ENCODE data around the gene BRD3OS. TPM values are rescaled to one million over a fixed set of nuclear protein-coding genes. Genes with fewer than 3 reads are reported as not detected.
"Not testable (repeated sequence)": the region's sequence is repeated elsewhere in the genome, so short reads cannot be mapped to it uniquely, and the experiment has no call there.

Gene BRD3OS
- total RNA-seq, 1 donor from 2014 or later = 17.3 TPM

DNA sequence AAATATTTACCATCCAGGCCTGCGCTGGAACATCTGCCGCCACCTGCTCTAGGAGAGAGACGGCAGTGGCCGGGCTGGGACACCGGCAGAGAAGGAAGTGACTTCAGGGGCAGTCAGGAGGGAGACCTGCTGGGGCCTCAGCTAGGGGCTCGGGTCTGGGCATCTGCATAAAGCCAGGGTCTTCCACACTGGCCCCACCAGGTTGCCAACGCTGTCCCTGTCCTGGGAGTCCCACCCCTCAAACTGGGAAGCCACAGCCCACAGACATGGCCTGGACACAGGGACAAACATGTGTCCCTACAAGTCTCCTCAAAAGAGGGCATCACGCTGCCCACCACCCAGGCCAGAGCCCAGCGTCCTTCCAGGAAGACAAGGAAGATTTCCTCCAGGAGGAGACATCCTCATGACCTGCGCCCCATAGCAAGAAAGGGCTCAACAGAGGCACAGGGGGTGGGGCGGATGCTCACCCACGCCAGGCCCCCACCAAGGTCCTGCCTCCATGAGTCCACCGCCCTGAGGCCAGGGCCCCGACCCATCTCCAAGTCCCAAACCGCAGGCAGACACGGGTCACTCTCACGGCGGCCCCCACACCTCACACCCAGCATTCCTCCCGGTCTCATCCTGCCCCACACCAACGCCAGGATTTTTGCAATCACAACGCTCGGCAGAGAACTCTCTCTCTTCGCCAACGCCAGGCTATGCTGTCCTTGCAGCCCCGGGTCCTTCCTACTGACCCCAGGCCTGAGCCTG is 42.1 kb upstream of the BRD3OS start:
- ATAC-seq (ENCODE audit: low read depth) = no peak
- CTCF ChIA-PET = no interaction called here
- no peak overlapping the region for H3K4me3 Mint-ChIP-seq

DNA sequence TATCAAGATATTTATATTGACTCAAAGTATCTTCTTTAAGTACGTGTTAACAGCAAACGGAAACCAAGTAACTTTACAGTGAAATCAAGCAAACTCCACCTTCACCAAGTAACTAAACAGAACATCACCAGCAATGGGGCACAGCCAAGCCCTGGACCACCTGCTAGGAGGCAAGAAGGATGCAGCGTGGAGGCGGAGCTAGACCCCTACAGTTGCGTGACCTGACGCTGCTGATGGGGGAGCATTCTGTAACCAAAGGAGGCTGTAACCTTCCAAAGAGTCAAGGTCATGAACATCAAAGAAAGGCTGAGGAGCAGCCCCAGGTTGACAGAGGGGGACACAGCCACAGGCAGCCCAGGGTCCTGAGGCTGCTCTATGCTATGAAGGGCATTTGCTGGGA is 39.2 kb upstream of the BRD3OS start:
- Mint-ChIP-seq H3K4me3 (no peak overlapping the region), H3K27ac (peak overlapping the region; percentile 64), H3K9me3 (no peaks in the 10 kb centered on the region), H3K4me1 (peaks cover 82% of the 10 kb centered on the region), H3K27me3 (no peaks in the 10 kb centered on the region), H3K36me3 (ENCODE audit: low read depth) (peaks cover 28% of the 10 kb centered on the region)
- ATAC-seq (ENCODE audit: low read depth) (no peak), DNase-seq (no peak)
- ChIA-PET CTCF (interaction anchor here (1.2 kb wide), 1 partner anchor 9 kb away, joined by 4 read pairs; no protein-coding TSS in a partner anchor), POLR2A (no interaction called here)
- TF ChIP-seq, protein P1, sequence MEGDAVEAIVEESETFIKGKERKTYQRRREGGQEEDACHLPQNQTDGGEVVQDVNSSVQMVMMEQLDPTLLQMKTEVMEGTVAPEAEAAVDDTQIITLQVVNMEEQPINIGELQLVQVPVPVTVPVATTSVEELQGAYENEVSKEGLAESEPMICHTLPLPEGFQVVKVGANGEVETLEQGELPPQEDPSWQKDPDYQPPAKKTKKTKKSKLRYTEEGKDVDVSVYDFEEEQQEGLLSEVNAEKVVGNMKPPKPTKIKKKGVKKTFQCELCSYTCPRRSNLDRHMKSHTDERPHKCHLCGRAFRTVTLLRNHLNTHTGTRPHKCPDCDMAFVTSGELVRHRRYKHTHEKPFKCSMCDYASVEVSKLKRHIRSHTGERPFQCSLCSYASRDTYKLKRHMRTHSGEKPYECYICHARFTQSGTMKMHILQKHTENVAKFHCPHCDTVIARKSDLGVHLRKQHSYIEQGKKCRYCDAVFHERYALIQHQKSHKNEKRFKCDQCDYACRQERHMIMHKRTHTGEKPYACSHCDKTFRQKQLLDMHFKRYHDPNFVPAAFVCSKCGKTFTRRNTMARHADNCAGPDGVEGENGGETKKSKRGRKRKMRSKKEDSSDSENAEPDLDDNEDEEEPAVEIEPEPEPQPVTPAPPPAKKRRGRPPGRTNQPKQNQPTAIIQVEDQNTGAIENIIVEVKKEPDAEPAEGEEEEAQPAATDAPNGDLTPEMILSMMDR (IDR thresholded peaks at IDR 0.05) = no peak
- intact Hi-C loops (cut with micrococcal nuclease) = no loop called here

More for the DNA sequence above, 42.1 kb upstream of the BRD3OS start:
- intact Hi-C loops (cut with micrococcal nuclease) = no loop called here
- H3K27me3 Mint-ChIP-seq = no peaks in the 10 kb centered on the region
- no peak overlapping the region for H3K27ac Mint-ChIP-seq
- H3K36me3 Mint-ChIP-seq (ENCODE audit: low read depth) = peaks cover 30% of the 10 kb centered on the region
- no peaks in the 10 kb centered on the region for H3K9me3 Mint-ChIP-seq
- peaks cover 85% of the 10 kb centered on the region for H3K4me1 Mint-ChIP-seq
- TF ChIP-seq, protein P1 (IDR thresholded peaks at IDR 0.05) = no peak
- POLR2A ChIA-PET = no interaction called here
- DNase-seq = no peak

DNA sequence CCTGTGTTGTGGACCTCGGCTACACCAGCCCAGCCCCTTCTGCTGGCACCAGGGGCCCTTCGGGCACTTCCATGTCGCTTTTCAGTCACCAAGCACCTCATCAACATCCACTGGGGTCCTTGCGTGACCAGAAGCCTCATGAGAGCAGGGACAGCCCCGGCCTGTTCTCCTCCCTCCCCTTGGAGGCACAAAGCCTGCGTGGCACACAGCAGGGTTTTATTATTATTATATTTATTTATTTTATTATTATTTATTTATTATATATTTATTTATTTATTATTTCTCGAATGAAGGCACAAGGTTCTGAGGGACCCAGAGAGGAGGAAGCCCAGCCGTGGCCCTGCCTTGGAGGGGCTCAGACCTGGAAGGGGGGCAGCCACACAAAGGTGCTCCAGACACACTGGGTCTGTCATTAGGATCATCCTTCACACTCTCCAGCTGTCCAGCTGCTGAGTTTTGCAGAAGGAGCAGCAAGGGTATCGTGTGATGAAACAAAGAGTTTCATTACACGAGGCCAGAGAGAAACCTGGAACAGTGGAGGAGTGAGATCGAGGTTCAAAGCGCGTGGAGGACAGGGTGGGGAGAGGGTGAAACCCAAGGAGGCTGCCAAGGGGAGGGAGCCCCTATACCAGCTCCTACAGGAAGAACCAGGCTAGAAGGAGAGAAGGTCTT is 38.4 kb upstream of the BRD3OS start:
- H3K9me3 Mint-ChIP-seq = no peaks in the 10 kb centered on the region
- no peaks in the 10 kb centered on the region for H3K27me3 Mint-ChIP-seq
- POLR2A ChIA-PET = interaction anchor here (0.7 kb wide), 1 partner anchor 145 kb away, joined by 3 read pairs; no protein-coding TSS in a partner anchor
- peaks cover 26% of the 10 kb centered on the region for H3K36me3 Mint-ChIP-seq (ENCODE audit: low read depth)
- intact Hi-C loops (cut with micrococcal nuclease) = no loop called here
- no peak overlapping the region for H3K27ac Mint-ChIP-seq
- no peak overlapping the region for H3K4me3 Mint-ChIP-seq
- TF ChIP-seq, protein P1 (IDR thresholded peaks at IDR 0.05) = no peak
- DNase-seq (no peak), ATAC-seq (ENCODE audit: low read depth) (no peak)
- H3K4me1 Mint-ChIP-seq = peaks cover 74% of the 10 kb centered on the region
- CTCF ChIA-PET = no interaction called here

DNA sequence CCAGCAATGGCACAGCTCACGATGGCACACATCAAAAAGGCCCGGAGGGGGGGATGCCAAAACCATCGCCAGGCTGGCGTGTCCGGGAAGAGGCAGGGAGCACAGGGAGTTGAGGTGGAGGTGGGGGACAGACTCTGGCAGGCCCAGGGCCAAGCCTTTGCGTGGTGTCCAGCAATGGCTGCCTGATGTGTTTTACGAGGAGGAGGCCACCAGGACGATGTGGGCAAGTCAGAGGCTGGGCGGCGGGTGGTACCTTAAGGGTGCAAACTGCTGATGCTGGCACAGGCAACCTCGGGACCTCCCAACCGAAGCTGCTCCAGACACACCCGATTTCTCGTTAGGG is 37.9 kb upstream of the BRD3OS start:
- ATAC-seq (ENCODE audit: low read depth) = no peak
- TF ChIP-seq, protein P1 (IDR thresholded peaks at IDR 0.05) = no peak
- ChIA-PET CTCF (no interaction called here), POLR2A (interaction anchor here (0.7 to 1.0 kb wide), 2 partner anchors 40 to 146 kb away, joined by 3 read pairs; no protein-coding TSS in a partner anchor)
- no peaks in the 10 kb centered on the region for H3K9me3 Mint-ChIP-seq
- intact Hi-C loops (cut with micrococcal nuclease) = no loop called here
- no peak for DNase-seq
- H3K4me3 Mint-ChIP-seq = no peak overlapping the region
- no peaks in the 10 kb centered on the region for H3K27me3 Mint-ChIP-seq
- peaks cover 26% of the 10 kb centered on the region for H3K36me3 Mint-ChIP-seq (ENCODE audit: low read depth)
- H3K27ac Mint-ChIP-seq = no peak overlapping the region
- peaks cover 69% of the 10 kb centered on the region for H3K4me1 Mint-ChIP-seq

DNA sequence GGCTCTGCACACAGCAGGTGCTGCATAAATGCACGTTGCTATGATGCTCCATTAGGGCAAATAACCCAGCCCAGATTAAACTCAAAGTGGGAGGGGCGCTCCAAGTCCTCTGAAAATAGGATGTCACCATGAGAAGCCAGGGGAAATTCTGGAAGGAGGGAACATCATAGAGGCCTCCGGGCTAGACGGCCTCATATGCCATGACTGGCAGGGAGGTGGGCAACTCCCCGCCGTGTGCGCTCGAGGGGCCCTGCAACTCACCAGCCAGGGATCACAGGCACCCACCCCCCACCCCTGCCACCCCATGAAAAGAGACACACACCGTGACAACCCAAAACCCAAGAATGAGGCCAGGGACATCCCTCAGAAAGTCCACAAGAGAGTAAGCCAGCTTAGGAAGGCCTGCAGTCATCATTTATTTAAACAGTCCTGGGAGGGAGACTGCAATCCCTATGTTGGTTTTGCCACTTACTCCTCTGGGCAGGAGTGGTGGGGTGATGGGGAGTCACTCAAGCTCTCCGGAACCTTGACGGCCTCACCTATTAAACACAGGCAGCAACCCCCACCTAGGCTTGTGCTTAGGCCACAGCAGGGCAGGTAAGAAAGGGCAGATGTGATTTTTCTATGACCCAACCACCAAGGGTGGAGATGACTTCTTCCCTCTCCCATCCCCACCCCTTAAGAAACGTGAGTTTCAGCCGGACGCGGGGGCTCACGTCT is 37.2 kb upstream of the BRD3OS start:
- Mint-ChIP-seq H3K27ac (no peak overlapping the region), H3K9me3 (no peaks in the 10 kb centered on the region), H3K4me1 (peaks cover 63% of the 10 kb centered on the region), H3K4me3 (no peak overlapping the region), H3K27me3 (no peaks in the 10 kb centered on the region), H3K36me3 (ENCODE audit: low read depth) (peaks cover 23% of the 10 kb centered on the region)
- POLR2A ChIA-PET = interaction anchor here (1.0 to 1.5 kb wide), 2 partner anchors 29 to 40 kb away, joined by 3 to 5 read pairs; no protein-coding TSS in a partner anchor
- intact Hi-C loops (cut with micrococcal nuclease) = no loop called here
- CTCF ChIA-PET = interaction anchor here (1.2 to 1.4 kb wide), 2 partner anchors 193 to 206 kb away, joined by 3 to 4 read pairs; no protein-coding TSS in a partner anchor
- DNase-seq (no peak), ATAC-seq (ENCODE audit: low read depth) (no peak)
- TF ChIP-seq, protein P1 (IDR thresholded peaks at IDR 0.05) = no peak

DNA sequence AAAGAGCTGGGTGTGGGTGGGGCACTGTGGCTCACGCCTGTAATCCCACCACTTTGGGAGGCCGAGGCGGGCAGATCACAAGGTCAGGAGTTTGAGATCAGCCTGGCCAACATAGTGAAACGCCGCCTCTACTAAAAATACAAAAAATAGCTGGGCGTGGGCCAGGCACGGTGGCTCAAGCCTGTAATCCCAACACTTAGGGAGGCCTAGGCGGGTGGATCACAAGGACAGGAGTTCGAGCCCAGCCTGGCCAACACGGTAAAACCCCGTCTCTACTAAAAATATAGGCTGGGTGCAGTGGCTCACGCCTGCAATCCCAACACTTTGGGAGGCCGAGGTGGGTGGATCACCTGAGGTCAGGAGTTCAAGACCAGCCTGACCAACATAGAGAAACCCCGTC is 36.5 kb upstream of the BRD3OS start:
- DNase-seq = not testable (repeated sequence)

More for the DNA sequence above, 36.5 kb upstream of the BRD3OS start:
- ATAC-seq (ENCODE audit: low read depth); H3K4me3 Mint-ChIP-seq; intact Hi-C loops (cut with micrococcal nuclease); H3K9me3 Mint-ChIP-seq; H3K27me3 Mint-ChIP-seq: not testable (repeated sequence)
- H3K27ac Mint-ChIP-seq = peak overlapping the region; percentile 50
- ChIA-PET POLR2A (interaction anchor here (0.8 to 1.5 kb wide), 3 partner anchors 30 to 165 kb away, joined by 4 to 6 read pairs (median 5); no protein-coding TSS in a partner anchor), CTCF (interaction anchor here (1.2 to 1.4 kb wide), 2 partner anchors 194 to 207 kb away, joined by 3 to 4 read pairs; no protein-coding TSS in a partner anchor)
- peaks cover 20% of the 10 kb centered on the region for H3K36me3 Mint-ChIP-seq (ENCODE audit: low read depth)
- peaks cover 62% of the 10 kb centered on the region for H3K4me1 Mint-ChIP-seq

Data from activated B cell treated with CpG ODN at 0.5 μM for 24 hours (primary cell).